AG09309 (cell line): ENCODE measurements around the gene PROSER3.

Source experiments
- DNase-seq: peaks from one replicate; pipeline ENCODE4 v3.0.0-alpha.2; 2010; ENCODE audit warnings: low read depth
- H3K4me3 ChIP-seq: 2 replicates; pipeline ENCODE4 v1.5.1; 2011; ENCODE audit warnings: mild to moderate bottlenecking, low read depth, low read length, moderate library complexity; ENCODE audit not compliant: control insufficient read depth
- TF ChIP-seq, protein P1 (sequence below): IDR thresholded peaks from 2 replicates; pipeline ENCODE4 v1.5.1; 2011; ENCODE audit warnings: mild to moderate bottlenecking, low read depth, low read length, inconsistent platforms; ENCODE audit not compliant: insufficient read depth, control insufficient read depth; ENCODE audit errors: missing control alignments

The PROSER3 gene

DNA sequence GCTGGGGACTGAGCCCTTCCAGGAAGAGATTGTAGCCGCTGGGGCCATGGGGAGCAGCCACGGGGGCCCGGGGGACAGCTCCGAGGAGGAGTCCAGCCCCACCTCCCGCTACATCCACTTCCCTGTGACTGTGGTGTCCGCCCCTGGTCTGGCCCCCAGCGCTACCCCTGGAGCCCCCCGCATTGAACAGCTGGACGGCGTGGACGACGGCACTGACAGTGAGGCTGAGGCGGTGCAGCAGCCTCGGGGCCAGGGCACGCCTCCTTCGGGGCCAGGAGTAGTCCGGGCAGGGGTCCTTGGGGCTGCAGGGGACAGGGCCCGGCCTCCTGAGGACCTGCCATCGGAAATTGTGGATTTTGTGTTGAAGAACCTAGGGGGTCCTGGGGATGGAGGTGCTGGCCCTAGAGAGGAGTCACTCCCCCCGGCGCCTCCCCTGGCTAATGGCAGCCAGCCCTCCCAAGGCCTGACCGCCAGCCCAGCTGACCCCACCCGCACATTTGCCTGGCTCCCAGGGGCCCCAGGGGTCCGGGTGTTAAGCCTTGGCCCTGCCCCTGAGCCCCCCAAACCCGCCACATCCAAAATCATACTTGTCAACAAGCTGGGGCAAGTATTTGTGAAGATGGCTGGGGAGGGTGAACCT lies 25.3 kb upstream of the PROSER3 start:
- no peak overlapping the region for H3K4me3 ChIP-seq
- TF ChIP-seq, protein P1, sequence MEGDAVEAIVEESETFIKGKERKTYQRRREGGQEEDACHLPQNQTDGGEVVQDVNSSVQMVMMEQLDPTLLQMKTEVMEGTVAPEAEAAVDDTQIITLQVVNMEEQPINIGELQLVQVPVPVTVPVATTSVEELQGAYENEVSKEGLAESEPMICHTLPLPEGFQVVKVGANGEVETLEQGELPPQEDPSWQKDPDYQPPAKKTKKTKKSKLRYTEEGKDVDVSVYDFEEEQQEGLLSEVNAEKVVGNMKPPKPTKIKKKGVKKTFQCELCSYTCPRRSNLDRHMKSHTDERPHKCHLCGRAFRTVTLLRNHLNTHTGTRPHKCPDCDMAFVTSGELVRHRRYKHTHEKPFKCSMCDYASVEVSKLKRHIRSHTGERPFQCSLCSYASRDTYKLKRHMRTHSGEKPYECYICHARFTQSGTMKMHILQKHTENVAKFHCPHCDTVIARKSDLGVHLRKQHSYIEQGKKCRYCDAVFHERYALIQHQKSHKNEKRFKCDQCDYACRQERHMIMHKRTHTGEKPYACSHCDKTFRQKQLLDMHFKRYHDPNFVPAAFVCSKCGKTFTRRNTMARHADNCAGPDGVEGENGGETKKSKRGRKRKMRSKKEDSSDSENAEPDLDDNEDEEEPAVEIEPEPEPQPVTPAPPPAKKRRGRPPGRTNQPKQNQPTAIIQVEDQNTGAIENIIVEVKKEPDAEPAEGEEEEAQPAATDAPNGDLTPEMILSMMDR, result no peak
- DNase-seq, result no peak

DNA sequence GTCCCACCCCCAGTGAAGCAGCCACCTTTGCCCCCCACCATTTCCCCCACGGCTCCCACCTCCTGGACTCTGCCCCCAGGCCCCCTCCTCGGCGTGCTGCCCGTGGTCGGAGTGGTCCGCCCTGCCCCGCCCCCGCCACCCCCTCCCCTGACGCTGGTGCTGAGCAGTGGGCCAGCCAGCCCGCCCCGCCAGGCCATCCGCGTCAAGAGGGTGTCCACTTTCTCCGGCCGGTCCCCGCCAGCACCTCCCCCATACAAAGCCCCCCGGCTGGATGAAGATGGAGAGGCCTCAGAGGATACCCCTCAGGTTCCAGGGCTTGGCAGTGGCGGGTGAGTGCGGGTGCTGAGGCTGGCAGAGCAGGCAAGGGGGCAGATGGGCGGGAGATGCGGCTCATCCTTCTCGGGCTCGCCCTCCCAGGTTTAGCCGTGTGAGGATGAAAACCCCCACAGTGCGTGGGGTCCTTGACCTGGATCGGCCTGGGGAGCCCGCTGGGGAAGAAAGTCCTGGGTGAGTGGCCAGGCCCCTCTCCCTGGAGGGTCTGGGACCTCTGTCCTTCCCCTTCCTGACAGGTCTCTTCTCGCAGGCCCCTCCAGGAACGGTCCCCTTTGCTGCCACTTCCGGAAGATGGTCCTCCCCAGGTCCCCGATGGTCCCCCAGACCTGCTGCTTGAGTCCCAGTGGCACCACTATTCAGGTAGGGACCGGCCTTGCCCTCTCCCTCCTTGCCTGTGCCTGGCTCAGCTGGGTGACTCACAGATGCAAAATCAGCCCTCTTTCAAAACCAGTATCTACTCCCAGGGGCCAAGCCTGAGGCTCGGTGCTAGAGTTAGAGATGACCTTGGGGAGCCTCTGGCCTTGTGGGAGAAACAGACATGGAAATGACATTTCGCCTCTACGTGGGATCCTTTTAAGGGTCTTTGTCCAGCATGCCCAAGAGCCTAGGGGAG lies 24.5 kb upstream of the PROSER3 start:
- TF ChIP-seq, protein P1, result no peak
- no peak for DNase-seq

DNA sequence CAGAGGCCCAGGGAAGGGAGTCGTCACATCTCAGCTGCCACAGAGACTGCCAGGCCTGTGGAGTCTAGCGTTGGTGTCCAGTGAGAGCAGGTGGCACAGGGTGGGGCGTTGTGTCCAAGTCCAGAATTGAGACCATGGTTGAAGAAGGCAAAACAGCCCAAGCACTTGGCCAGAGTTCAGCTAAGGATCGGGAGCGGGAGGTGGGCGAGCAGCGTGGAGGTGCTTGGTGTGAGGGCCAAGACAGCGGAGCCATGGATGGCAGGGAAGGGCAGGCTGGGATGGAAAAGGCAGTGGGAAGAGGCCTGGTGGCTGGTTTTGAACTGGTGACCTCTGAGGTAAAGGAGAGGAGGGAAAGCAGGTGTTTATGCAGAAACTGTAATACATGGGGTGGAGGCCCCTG lies 23.7 kb upstream of the PROSER3 start:
- DNase-seq, result no peak
- H3K4me3 ChIP-seq, result no peak overlapping the region
- TF ChIP-seq, protein P1, result no peak

More for the DNA sequence above, 24.5 kb upstream of the PROSER3 start:
- no peak overlapping the region for H3K4me3 ChIP-seq

DNA sequence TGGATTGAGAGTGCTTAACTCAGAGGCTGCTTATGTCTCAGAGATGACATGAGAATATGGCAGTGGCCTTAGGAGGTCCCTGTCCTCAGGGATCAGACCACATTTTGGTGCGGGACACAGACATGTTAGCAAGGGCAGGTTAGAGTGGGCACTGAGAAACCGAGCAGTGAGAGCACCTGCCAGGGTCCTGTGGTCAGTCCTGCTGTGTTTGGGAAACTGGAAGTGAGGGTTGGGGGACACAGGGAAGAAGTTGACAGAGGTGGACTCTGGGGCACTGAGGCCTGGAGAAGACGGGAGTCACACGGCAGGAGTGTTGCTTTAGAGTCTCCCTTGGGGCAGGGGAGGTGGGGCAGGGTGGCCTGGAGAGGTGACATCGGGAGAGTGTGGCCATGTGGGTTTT lies 23.1 kb upstream of the PROSER3 start:
- TF ChIP-seq, protein P1, result no peak

DNA sequence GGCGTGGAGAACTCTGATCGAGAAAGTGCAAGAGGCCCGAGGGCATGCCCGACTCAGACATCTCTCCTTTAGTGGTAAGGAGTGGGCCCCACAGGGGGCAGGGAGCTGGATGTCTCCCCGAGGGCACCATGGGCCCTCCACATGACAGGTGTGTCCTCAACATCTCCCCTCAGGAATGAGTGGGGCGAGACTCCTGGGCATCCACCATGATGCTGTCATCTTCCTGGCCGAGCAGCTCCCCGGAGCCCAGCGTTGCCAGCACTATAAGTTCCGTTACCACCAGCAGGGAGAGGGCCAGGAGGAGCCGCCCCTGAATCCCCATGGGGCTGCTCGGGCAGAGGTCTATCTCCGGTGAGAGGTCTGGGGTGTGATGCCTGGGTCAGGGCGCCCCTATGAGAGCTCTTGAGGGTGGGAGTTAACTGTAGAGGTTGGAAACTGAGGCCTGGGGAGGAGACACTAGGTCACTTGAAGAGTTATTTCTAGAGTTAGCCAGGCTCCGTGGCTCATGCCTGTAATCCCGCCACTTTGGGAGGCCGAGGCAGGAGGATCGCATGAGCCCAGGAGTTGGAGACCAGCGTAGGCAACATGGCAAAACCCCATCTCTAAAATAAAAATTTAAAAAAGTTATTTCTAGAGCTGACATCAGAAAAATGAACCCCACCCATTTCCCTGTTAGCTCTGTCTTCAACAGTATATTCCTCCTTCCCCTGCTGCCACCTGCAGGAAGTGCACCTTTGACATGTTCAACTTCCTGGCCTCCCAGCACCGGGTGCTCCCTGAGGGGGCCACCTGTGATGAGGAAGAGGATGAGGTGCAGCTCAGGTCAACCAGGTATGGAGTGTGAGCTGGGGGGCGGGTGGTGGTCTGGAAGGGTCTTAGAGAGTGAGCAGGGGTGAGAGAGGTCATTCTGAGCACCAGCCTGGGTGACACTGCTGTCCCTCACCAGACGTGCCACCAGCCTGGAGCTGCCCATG lies 20.8 kb upstream of the PROSER3 start:
- TF ChIP-seq, protein P1, result peak; percentile 10
- DNase-seq, result no peak
- H3K4me3 ChIP-seq, result no peak overlapping the region

More for the DNA sequence above, 23.1 kb upstream of the PROSER3 start:
- no peak overlapping the region for H3K4me3 ChIP-seq
- DNase-seq, result no peak
